ENCODE data around the gene GPR89B.
A peak's percentile ranks its signal among the peaks of the same experiment; 100 is the strongest.
"Not testable (repeated sequence)": the region's sequence is repeated elsewhere in the genome, so short reads cannot be mapped to it uniquely, and the experiment has no call there.

GRCh38 chr1:148038462-148039333 lies 110.5 kb downstream of the GPR89B start:
- not testable (repeated sequence) for TF ChIP-seq ZNF70 (CRISPR knock-in tag; IDR thresholded peaks at IDR 0.05); BACH2 (CRISPR knock-in tag; IDR thresholded peaks at IDR 0.05; ENCODE audit: borderline replicate concordance); OSR1 (CRISPR knock-in tag; IDR thresholded peaks at IDR 0.05); ZFP30 (CRISPR knock-in tag; IDR thresholded peaks at IDR 0.05); PPARA (CRISPR knock-in tag; IDR thresholded peaks at IDR 0.05; ENCODE audit: borderline replicate concordance); TSHZ2 (CRISPR knock-in tag; IDR thresholded peaks at IDR 0.05); ZFP3 (CRISPR knock-in tag; IDR thresholded peaks at IDR 0.05); SNAI2 (CRISPR knock-in tag; IDR thresholded peaks at IDR 0.05)
- TF ChIP-seq ZNF8 (CRISPR knock-in tag; IDR thresholded peaks at IDR 0.05) (peak; percentile 67; the same call in 1 of the 2 replicates), ISL1 (CRISPR knock-in tag; IDR thresholded peaks at IDR 0.05) (peak; percentile 16; the same call in 1 of the 2 replicates), RARB (CRISPR knock-in tag; IDR thresholded peaks at IDR 0.05) (peak; percentile 98), ESRRG (CRISPR knock-in tag; IDR thresholded peaks at IDR 0.05) (peak; percentile 80), PATZ1 (CRISPR knock-in tag; IDR thresholded peaks at IDR 0.05; ENCODE audit: borderline replicate concordance) (peak; percentile 98)
